MG63 (cell line): ENCODE results near the gene EHMT1. TPM values are rescaled to one million over a fixed set of nuclear protein-coding genes. Genes with fewer than 3 reads are reported as not detected.
"Not testable (repeated sequence)": the region's sequence is repeated elsewhere in the genome, so short reads cannot be mapped to it uniquely, and the experiment has no call there.

ENCODE experiments used
- DNase-seq: peaks from one replicate; pipeline ENCODE4 v3.0.0-alpha.2; 2020
- H3K27me3 ChIP-seq: fragments of 250-450 bp; sonication (Bioruptor Pico); 2 replicates; pipeline ENCODE4 v1.5.1; 2020; ENCODE audit warnings: mild to moderate bottlenecking, moderate library complexity
- H3K36me3 ChIP-seq: fragments of 250-450 bp; sonication (Bioruptor Pico); 2 replicates; pipeline ENCODE4 v1.5.1; 2020; ENCODE audit warnings: mild to moderate bottlenecking, moderate library complexity
- H3K4me3 ChIP-seq: fragments of 250-450 bp; sonication (Bioruptor Pico); 2 replicates; pipeline ENCODE4 v1.5.1; 2020; ENCODE audit warnings: mild to moderate bottlenecking, moderate library complexity
- H3K9me3 ChIP-seq: fragments of 250-450 bp; sonication (Bioruptor Pico); 2 replicates; pipeline ENCODE4 v1.5.1; 2020; ENCODE audit warnings: mild to moderate bottlenecking, moderate library complexity
- total RNA-seq: library from RNA; depleted of rRNA; stranded (reverse); fragments of >200 nt; shearing (Covaris generic); gene quantifications from 2 replicates; pipeline ENCODE4 v1.2.3, GENCODE V29; 2014; ENCODE audit warnings: low replicate concordance

EHMT1 gene
- total RNA-seq, 1 experiment from 2014 or later = 64.5 TPM

DNA sequence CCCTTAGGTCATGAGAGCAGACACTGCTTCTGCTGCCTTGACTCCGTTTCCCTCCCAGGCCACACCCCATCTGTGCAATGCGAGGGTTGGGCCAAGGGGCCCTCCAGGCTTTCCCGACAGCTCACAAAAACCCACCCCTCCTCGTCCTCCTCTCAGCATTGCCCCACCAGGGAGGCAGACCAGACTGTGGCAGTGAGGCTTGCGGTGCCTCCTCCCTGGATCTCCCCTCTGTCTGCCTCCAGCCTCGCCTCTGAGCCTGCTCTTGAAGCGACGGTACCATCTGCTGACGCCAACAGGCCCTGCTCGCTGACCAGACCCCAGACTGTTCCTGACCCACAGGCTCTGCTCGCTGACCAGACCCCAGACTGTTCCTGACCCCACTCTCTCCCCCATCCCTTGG lies 159.5 kb downstream of the EHMT1 start:
- Histone ChIP-seq H3K4me3 (no peak overlapping the region), H3K27me3 (no peaks in the 10 kb centered on the region), H3K9me3 (no peaks in the 10 kb centered on the region), H3K36me3 (peaks cover 16% of the 10 kb centered on the region)
- DNase-seq = no peak

- DNase-seq = no peak
- peaks cover 16% of the 10 kb centered on the region for H3K36me3 ChIP-seq
- H3K4me3 ChIP-seq = no peak overlapping the region
Observed at GRCh38 chr9:137778914-137779313, 160.1 kb downstream of the EHMT1 start.

DNA sequence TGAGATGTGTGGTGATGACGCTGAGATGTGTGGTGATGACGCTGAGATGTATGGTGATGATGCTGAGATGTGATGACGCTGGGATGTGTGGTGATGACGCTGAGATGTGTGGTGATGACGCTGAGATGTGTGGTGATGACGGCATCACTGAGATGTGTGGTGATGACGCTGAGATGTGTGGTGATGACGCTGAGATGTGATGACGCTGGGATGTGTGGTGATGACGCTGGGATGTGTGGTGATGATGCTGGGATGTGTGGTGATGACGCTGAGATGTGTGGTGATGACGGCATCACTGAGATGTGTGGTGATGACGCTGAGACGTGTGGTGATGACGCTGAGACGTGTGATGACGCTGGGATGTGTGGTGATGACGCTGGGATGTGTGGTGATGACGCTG lies 161.2 kb downstream of the EHMT1 start:
- not testable (repeated sequence) for H3K27me3 ChIP-seq, H3K9me3 ChIP-seq, DNase-seq, H3K4me3 ChIP-seq
- peaks cover 20% of the 10 kb centered on the region for H3K36me3 ChIP-seq

More at GRCh38 chr9:137778914-137779313, 160.1 kb downstream of the EHMT1 start:
- H3K9me3 ChIP-seq = no peaks in the 10 kb centered on the region
- H3K27me3 ChIP-seq = no peaks in the 10 kb centered on the region

- no peak for DNase-seq
- peaks cover 14% of the 10 kb centered on the region for H3K36me3 ChIP-seq
- no peak overlapping the region for H3K4me3 ChIP-seq
- no peaks in the 10 kb centered on the region for H3K9me3 ChIP-seq
- H3K27me3 ChIP-seq = no peaks in the 10 kb centered on the region
Observed at GRCh38 chr9:137781906-137782585, 163.2 kb downstream of the EHMT1 start.

GRCh38 chr9:137783521-137783920 lies 164.7 kb downstream of the EHMT1 start:
- DNase-seq = no peak
- H3K36me3 ChIP-seq = peaks cover 7% of the 10 kb centered on the region
- H3K4me3 ChIP-seq = no peak overlapping the region
- no peaks in the 10 kb centered on the region for H3K9me3 ChIP-seq
- no peaks in the 10 kb centered on the region for H3K27me3 ChIP-seq

DNA sequence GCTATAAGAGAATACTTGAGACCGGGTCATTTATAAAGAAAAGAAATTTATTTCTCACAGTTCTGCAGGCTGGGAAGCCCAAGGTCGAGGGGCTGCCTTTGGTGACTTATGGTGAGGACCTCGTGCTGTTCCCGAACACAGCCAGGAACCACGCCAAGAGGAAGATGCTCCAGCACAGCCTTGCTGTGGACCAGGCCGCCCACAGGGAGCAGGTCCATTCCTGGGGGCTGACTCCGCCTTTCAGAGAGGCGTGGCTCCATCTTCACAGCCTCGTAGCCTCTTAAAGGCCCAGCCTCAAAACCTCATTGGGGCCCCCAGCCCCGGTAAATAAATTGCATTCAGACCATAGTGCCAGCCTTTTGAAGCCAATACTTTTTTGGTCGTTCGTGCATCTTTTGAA lies 165.2 kb downstream of the EHMT1 start:
- Histone ChIP-seq H3K9me3 (no peaks in the 10 kb centered on the region), H3K4me3 (no peak overlapping the region), H3K27me3 (no peaks in the 10 kb centered on the region), H3K36me3 (peaks cover 3% of the 10 kb centered on the region)
- DNase-seq = no peak

- H3K9me3 ChIP-seq = no peaks in the 10 kb centered on the region
- H3K36me3 ChIP-seq = peaks cover 3% of the 10 kb centered on the region
- no peak for DNase-seq
- no peak overlapping the region for H3K4me3 ChIP-seq
- H3K27me3 ChIP-seq = no peaks in the 10 kb centered on the region
Observed at GRCh38 chr9:137784641-137785513, 166.1 kb downstream of the EHMT1 start.

DNA sequence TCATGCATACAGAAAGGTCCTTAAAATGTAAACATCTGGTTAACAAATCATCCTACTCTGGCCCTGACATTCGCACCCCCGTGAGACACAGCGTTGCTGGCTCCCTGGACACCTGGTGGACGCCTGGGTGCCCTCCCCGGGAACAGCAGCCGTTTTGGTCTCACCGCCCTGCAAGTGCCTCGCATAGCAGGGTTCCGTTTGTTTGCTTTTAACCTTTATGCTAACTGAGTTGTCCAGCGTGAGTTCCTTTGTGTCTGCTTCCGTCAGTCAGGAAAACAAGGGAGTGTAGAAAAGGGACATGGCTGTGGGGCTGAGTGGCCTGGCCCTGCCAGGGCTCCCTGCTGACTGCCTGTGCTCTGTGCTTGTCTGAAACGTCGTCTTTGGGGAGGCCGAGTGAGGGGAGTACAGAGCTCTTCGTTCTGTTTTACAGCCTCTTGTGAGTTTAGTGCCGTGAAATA lies 166.9 kb downstream of the EHMT1 start:
- Histone ChIP-seq H3K27me3 (no peaks in the 10 kb centered on the region), H3K9me3 (no peaks in the 10 kb centered on the region), H3K4me3 (no peak overlapping the region), H3K36me3 (peaks cover 7% of the 10 kb centered on the region)
- DNase-seq = no peak

GRCh38 chr9:137786511-137786920 lies 167.7 kb downstream of the EHMT1 start:
- Histone ChIP-seq H3K4me3 (no peak overlapping the region), H3K36me3 (peaks cover 15% of the 10 kb centered on the region), H3K27me3 (no peaks in the 10 kb centered on the region), H3K9me3 (no peaks in the 10 kb centered on the region)
- no peak for DNase-seq

- DNase-seq = no peak
- Histone ChIP-seq H3K9me3 (no peaks in the 10 kb centered on the region), H3K4me3 (no peak overlapping the region), H3K27me3 (no peaks in the 10 kb centered on the region), H3K36me3 (peaks cover 19% of the 10 kb centered on the region)
Observed at GRCh38 chr9:137787381-137787780, 168.6 kb downstream of the EHMT1 start.

DNA sequence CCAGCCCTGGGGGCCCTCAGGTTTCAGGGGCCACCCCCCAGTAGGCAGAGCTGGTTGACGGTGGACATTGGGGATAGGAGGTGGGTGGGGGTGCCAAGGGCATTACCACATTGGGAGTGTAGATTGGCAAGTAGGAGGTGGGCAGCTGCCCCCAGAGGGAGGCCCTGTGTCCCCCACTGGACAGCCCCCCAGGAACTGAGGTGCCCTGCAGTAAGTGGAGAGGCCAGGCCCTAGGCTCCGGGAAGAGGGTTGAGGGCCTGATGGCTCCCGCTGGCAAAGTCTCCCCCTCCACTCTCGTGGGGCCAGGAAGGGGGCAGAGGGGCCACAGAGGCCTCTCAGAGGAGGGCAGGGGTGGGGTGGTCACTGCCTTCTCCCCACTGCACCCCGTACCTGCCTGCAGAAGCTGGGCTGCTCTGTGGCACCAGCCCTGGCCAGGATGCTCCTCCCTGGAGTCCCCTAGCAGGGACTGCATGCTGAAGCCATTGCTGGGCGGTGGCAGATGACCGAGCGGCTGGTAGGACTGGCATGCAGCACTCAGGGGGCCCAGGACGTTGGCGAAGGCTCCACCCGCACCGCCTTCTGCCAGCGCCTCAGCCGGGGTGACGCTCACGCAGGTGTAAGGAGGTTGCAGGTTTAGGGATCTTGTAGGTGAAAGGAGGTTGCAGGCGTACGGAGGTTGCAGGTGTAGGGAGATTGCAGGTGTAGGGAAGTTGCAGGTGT lies 169.1 kb downstream of the EHMT1 start:
- Histone ChIP-seq H3K4me3 (no peak overlapping the region), H3K36me3 (peaks cover 21% of the 10 kb centered on the region), H3K27me3 (no peaks in the 10 kb centered on the region), H3K9me3 (no peaks in the 10 kb centered on the region)
- no peak for DNase-seq

DNA sequence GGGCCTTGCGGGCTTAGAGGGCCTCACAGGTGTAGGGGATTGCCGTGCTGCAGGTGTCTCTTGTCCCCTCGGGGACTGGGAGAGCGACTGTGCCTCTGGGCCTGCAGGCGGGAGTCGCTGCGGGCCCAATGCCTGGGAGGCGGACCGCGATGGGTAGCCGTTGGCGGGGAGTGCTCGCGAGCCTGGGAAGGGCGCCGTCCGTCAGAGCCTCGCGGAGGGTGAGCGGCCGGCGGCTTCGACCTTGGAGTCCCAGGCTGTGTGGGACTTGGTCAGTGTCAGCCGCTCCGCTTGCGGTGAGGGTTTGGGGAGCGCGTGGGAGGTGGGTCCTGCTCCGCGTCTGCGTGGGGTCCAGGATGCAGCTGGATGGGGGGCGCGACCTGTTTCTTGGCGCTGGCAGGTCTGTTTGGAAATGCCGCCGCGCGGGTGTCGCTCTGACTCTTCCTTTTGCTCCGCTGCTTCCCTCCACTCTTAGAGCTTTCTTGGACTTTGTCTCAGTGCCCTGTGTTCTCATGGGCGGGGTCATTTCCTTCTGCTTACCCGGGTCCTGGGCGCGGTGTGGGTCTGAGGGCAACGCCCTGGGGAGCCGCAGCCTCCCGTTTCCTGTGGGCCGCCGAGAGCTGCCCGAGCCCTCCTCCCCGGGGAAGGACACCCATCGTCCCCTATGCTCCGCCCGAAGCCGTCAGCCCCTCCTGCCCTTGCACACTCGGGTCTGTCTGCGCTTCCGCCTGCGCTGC lies 169.9 kb downstream of the EHMT1 start:
- DNase-seq = no peak
- H3K27me3 ChIP-seq = no peaks in the 10 kb centered on the region
- no peak overlapping the region for H3K4me3 ChIP-seq
- peaks cover 29% of the 10 kb centered on the region for H3K36me3 ChIP-seq
- H3K9me3 ChIP-seq = no peaks in the 10 kb centered on the region

DNA sequence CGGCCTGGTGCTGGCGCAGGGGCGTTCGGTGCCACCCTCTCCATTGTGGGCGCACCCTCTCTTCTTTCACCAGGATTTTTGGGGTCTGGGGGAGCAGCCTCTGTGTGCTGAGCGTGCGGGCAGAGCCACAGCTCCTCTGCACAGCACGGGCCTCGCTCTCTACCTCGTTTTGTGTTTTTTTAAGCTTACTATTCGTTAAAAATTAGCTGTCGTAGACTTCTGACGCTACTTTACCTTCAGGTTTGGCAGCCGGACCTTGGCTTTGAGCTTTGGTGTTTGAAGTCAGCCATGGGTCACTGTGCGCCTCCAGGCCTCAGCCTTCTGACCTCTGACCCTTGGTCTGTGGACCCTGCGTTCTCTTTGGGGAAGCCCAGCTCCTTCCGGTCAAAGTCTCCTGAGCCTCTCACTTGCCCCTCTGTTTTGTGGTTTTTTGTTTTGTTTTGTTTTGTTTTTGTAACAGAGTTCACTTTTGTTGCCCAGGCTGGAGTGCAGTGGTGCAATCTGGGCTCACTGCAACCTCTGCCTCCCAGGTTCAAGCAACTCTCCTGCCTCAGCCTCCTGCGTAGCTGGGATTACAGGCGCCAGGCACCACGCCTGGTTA lies 170.6 kb downstream of the EHMT1 start:
- Histone ChIP-seq H3K4me3 (no peak overlapping the region), H3K36me3 (peaks cover 32% of the 10 kb centered on the region), H3K9me3 (no peaks in the 10 kb centered on the region), H3K27me3 (no peaks in the 10 kb centered on the region)
- no peak for DNase-seq

- Histone ChIP-seq H3K36me3 (peaks cover 41% of the 10 kb centered on the region), H3K4me3 (no peak overlapping the region), H3K9me3 (no peaks in the 10 kb centered on the region), H3K27me3 (no peaks in the 10 kb centered on the region)
- DNase-seq = no peak
Observed at GRCh38 chr9:137791947-137792346, 173.1 kb downstream of the EHMT1 start.

GRCh38 chr9:137793196-137793841 lies 174.5 kb downstream of the EHMT1 start:
- H3K27me3 ChIP-seq = no peaks in the 10 kb centered on the region
- no peak overlapping the region for H3K4me3 ChIP-seq
- no peaks in the 10 kb centered on the region for H3K9me3 ChIP-seq
- peaks cover 44% of the 10 kb centered on the region for H3K36me3 ChIP-seq
- no peak for DNase-seq

GRCh38 chr9:137795156-137795666 lies 176.4 kb downstream of the EHMT1 start:
- Histone ChIP-seq H3K27me3 (no peaks in the 10 kb centered on the region), H3K36me3 (peaks cover 44% of the 10 kb centered on the region), H3K9me3 (no peaks in the 10 kb centered on the region), H3K4me3 (no peak overlapping the region)
- no peak for DNase-seq
